Measurements from ENCODE around the gene TSEN54.
A peak's percentile ranks its signal among the peaks of the same experiment; 100 is the strongest.

The TSEN54 gene

DNA sequence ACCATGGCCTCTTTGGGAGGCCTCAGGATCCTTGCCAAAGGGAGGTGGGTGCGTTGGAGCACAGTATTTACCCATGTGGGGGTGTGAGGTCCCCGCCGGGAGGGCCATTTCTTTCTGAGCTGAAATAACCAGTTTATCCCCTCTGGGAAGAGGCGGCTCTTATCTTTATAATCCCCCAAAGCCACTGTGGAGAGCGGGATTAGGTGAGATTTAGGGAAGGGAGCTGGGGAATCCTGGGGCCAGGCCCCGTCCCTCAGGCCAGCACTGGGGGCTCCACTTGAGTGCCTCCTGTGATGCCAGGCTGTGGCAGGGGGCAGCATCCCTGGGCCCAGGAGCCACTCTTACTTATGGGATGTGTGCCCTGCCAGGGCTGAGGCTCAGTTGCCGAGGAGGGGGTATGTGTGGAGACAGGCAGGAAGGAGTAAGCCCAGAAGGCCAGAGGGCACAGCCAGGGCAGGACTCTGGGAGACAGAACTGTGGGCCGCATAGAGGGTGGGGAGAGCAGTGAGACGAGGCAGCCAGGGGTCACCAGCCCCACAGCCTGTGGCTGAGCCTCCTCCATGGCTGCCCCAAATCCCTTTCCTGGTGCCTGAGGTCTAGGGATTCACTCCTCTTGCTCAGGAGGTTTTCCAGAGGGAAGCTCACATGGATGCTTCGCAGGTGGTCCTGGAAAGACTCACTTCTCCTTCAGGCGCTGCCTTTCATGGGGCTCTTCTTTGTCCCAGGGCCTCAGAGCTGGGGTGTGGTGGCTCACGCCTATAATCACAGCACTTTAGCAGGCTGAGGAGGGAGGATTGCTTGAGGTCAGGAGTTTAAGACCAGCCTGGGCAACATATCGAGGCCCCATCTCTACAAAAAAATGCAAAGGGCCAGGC lies 34.9 kb upstream of the TSEN54 start:
- Mint-ChIP-seq H3K4me1 (ENCODE audit: low read depth) (peaks cover 3% of the 10 kb centered on the region), H3K27me3 (no peaks in the 10 kb centered on the region), H3K4me3 (no peak overlapping the region), H3K36me3 (ENCODE audit: low read depth) (peaks cover 12% of the 10 kb centered on the region), H3K9me3 (no peaks in the 10 kb centered on the region), H3K27ac (no peak overlapping the region)
- DNase-seq: no peak

DNA sequence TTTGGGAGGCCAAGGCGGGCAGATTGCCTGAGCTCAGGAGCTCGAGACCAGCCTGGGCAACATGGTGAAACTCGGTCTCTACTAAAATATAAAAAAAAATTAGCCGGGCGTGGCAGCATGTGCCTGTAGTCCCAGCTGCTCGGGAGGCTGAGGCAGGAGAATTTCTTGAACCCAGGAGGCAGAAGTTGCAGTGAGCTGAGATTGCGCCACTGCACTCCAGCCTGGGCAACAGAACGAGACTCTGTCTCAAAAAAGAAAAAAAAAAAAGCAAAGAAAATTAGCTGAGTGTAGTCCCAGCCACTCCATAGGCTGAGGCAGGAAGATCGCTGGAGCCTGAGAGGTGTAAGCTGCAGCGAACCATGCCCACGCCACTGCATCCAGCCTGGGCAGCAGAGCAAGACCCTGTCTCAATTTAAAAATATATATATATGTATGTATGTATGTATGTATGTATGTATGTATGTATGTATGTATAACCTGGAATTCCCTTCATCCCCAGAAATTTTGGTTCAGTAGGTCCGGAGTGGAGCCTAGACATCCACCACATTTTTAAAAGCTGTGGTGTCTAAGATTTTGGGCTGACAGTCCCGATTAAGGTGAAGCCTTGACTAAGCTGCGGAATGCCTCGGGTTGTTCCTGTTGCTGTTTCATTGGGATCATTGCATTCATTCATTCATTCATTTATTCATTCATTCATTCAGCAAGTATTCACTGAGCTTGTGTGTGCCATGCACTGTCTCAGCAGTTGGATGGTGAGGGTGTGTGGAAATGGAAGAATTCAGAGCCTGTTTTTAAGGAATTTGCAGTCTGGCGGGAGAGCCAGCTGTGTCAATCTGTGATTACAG lies 34.0 kb upstream of the TSEN54 start:
- Mint-ChIP-seq H3K4me1 (ENCODE audit: low read depth) (peaks cover 12% of the 10 kb centered on the region), H3K4me3 (no peak overlapping the region), H3K27me3 (no peaks in the 10 kb centered on the region), H3K36me3 (ENCODE audit: low read depth) (peaks cover 10% of the 10 kb centered on the region), H3K9me3 (no peaks in the 10 kb centered on the region), H3K27ac (no peak overlapping the region)
- DNase-seq: no peak

- H3K27ac Mint-ChIP-seq: no peak overlapping the region
Measured at GRCh38 chr17:75485688-75486087, 30.6 kb upstream of the TSEN54 start.

GRCh38 chr17:75486151-75486550 lies 30.2 kb upstream of the TSEN54 start:
- Mint-ChIP-seq H3K27ac (peak overlapping the region; percentile 39), H3K4me3 (no peak overlapping the region), H3K27me3 (no peaks in the 10 kb centered on the region), H3K36me3 (ENCODE audit: low read depth) (peaks cover 14% of the 10 kb centered on the region), H3K9me3 (no peaks in the 10 kb centered on the region), H3K4me1 (ENCODE audit: low read depth) (peaks cover 25% of the 10 kb centered on the region)
- no peak for DNase-seq

More at GRCh38 chr17:75485688-75486087, 30.6 kb upstream of the TSEN54 start:
- Mint-ChIP-seq H3K4me3 (no peak overlapping the region), H3K9me3 (no peaks in the 10 kb centered on the region), H3K4me1 (ENCODE audit: low read depth) (peaks cover 25% of the 10 kb centered on the region), H3K27me3 (no peaks in the 10 kb centered on the region), H3K36me3 (ENCODE audit: low read depth) (peaks cover 13% of the 10 kb centered on the region)
- DNase-seq: no peak

DNA sequence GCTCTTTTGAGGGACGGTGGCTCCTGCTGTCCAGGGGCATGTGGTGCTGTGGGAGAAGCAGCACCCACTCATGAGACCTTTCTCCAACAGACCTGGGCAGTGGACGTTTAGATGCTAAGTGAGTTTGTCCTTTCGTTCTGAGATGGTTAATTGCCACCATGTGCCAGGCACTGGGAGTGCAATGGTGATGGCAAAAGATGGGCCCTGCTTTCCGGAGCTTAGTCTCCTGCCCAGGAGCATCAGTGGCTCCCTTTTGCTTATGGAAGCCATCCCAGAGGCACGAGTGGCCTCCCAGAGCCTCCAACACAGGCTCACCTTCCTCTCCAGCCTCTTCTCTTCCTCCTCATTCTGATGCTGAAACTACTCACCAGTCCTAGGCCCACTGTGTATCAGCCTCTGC lies 29.4 kb upstream of the TSEN54 start:
- no peak for DNase-seq
- H3K27me3 Mint-ChIP-seq: no peaks in the 10 kb centered on the region
- H3K9me3 Mint-ChIP-seq: no peaks in the 10 kb centered on the region
- peaks cover 20% of the 10 kb centered on the region for H3K36me3 Mint-ChIP-seq (ENCODE audit: low read depth)
- H3K4me3 Mint-ChIP-seq: peak overlapping the region; percentile 56
- peak overlapping the region; percentile 97 for H3K27ac Mint-ChIP-seq
- peaks cover 25% of the 10 kb centered on the region for H3K4me1 Mint-ChIP-seq (ENCODE audit: low read depth)

- H3K27ac Mint-ChIP-seq: peak overlapping the region; percentile 97
Measured at GRCh38 chr17:75487351-75488070, 28.8 kb upstream of the TSEN54 start.

DNA sequence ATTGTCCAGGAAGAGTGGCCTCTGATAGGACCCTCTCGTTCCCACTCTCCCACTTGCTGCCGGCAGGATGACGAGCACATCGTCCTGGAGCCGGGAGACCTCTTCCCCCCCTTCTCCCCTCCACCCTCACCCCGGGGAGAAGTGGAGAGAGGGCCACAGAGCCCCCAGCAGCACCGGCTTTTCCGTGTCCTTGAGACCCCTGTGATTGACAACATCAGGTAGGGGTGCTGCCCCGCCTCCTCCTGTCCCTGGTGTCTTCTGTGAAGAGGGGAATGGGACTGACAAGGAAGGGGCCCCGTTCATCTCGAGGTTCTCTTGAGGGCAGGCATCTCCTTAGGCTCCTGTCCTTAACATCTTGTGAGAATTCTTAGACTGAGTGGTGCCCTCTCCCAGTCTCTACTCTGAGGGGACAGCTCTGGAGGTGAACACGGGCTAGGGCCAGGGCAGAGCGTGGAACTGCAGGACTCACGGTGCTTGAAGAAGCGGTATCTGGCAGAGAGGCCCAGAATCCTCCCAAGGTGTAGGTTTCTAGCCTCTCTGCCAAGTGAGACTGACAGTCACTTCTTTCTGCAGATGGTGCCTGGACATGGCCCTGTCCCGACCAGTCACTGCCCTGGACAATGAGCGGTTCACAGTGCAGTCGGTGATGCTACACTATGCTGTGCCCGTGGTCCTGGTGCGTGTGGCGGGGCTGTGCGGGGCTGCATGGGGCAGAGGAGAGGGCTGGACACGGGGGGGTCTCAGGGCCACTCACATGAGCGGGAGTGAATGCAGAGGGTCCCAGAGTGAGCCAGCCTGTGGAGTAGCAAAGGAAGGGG lies 27.4 kb upstream of the TSEN54 start:
- Mint-ChIP-seq H3K27ac (peak overlapping the region; percentile 97), H3K4me3 (no peak overlapping the region), H3K4me1 (ENCODE audit: low read depth) (peaks cover 25% of the 10 kb centered on the region), H3K27me3 (no peaks in the 10 kb centered on the region), H3K36me3 (ENCODE audit: low read depth) (peaks cover 33% of the 10 kb centered on the region), H3K9me3 (no peaks in the 10 kb centered on the region)
- no peak for DNase-seq

More at GRCh38 chr17:75487351-75488070, 28.8 kb upstream of the TSEN54 start:
- peaks cover 21% of the 10 kb centered on the region for H3K36me3 Mint-ChIP-seq (ENCODE audit: low read depth)
- H3K27me3 Mint-ChIP-seq: no peaks in the 10 kb centered on the region
- peaks cover 25% of the 10 kb centered on the region for H3K4me1 Mint-ChIP-seq (ENCODE audit: low read depth)
- DNase-seq: peak; percentile 66
- peak overlapping the region; percentile 56 for H3K4me3 Mint-ChIP-seq
- H3K9me3 Mint-ChIP-seq: no peaks in the 10 kb centered on the region

- Mint-ChIP-seq H3K27ac (no peak overlapping the region), H3K4me3 (no peak overlapping the region), H3K27me3 (no peaks in the 10 kb centered on the region), H3K9me3 (no peaks in the 10 kb centered on the region), H3K4me1 (ENCODE audit: low read depth) (peaks cover 25% of the 10 kb centered on the region), H3K36me3 (ENCODE audit: low read depth) (peaks cover 36% of the 10 kb centered on the region)
- DNase-seq: no peak
Measured at GRCh38 chr17:75489511-75489955, 26.8 kb upstream of the TSEN54 start.

GRCh38 chr17:75490173-75490743 lies 26.1 kb upstream of the TSEN54 start:
- H3K9me3 Mint-ChIP-seq: no peaks in the 10 kb centered on the region
- peaks cover 25% of the 10 kb centered on the region for H3K4me1 Mint-ChIP-seq (ENCODE audit: low read depth)
- no peaks in the 10 kb centered on the region for H3K27me3 Mint-ChIP-seq
- no peak for DNase-seq
- no peak overlapping the region for H3K4me3 Mint-ChIP-seq
- no peak overlapping the region for H3K27ac Mint-ChIP-seq
- H3K36me3 Mint-ChIP-seq (ENCODE audit: low read depth): peaks cover 44% of the 10 kb centered on the region

- Mint-ChIP-seq H3K9me3 (no peaks in the 10 kb centered on the region), H3K4me1 (ENCODE audit: low read depth) (peaks cover 25% of the 10 kb centered on the region), H3K4me3 (no peak overlapping the region), H3K27ac (no peak overlapping the region), H3K36me3 (ENCODE audit: low read depth) (peaks cover 50% of the 10 kb centered on the region), H3K27me3 (no peaks in the 10 kb centered on the region)
- no peak for DNase-seq
Measured at GRCh38 chr17:75490953-75491649, 25.2 kb upstream of the TSEN54 start.

- peaks cover 19% of the 10 kb centered on the region for H3K4me1 Mint-ChIP-seq (ENCODE audit: low read depth)
- no peak for DNase-seq
- no peaks in the 10 kb centered on the region for H3K27me3 Mint-ChIP-seq
- peaks cover 49% of the 10 kb centered on the region for H3K36me3 Mint-ChIP-seq (ENCODE audit: low read depth)
- H3K27ac Mint-ChIP-seq: no peak overlapping the region
- no peak overlapping the region for H3K4me3 Mint-ChIP-seq
- H3K9me3 Mint-ChIP-seq: no peaks in the 10 kb centered on the region
Measured at GRCh38 chr17:75491680-75492079, 24.6 kb upstream of the TSEN54 start.

- H3K36me3 Mint-ChIP-seq (ENCODE audit: low read depth): peaks cover 52% of the 10 kb centered on the region
- H3K27ac Mint-ChIP-seq: no peak overlapping the region
- no peak for DNase-seq
- peaks cover 12% of the 10 kb centered on the region for H3K4me1 Mint-ChIP-seq (ENCODE audit: low read depth)
- no peaks in the 10 kb centered on the region for H3K27me3 Mint-ChIP-seq
- H3K4me3 Mint-ChIP-seq: no peak overlapping the region
- no peaks in the 10 kb centered on the region for H3K9me3 Mint-ChIP-seq
Measured at GRCh38 chr17:75492555-75493168, 23.7 kb upstream of the TSEN54 start.
